Inflammatory macrophage (primary cell): ENCODE measurements around the gene GAS6.
"Not testable (repeated sequence)": the region's sequence is repeated elsewhere in the genome, so short reads cannot be mapped to it uniquely, and the experiment has no call there.

Experiments used
- DNase-seq, 2 donors: peaks; one replicate each; pipeline ENCODE4 v3.0.0-alpha.2; 2020 to 2022

Gene GAS6

GRCh38 chr13:113804703-113805430 lies 59.0 kb downstream of the GAS6 start:
- DNase-seq = no peak

- DNase-seq = no peak
Measured at GRCh38 chr13:113804017-113804702, 59.7 kb downstream of the GAS6 start.

GRCh38 chr13:113803409-113804016 lies 60.4 kb downstream of the GAS6 start:
- DNase-seq = no peak

- DNase-seq = no peak
Measured at GRCh38 chr13:113802761-113803160, 61.1 kb downstream of the GAS6 start.

- no peak for DNase-seq
Measured at GRCh38 chr13:113802090-113802531, 61.8 kb downstream of the GAS6 start.

GRCh38 chr13:113801289-113801961 lies 62.5 kb downstream of the GAS6 start:
- no peak for DNase-seq

GRCh38 chr13:113800576-113800926 lies 63.3 kb downstream of the GAS6 start:
- DNase-seq = no peak

- DNase-seq = no peak
Measured at GRCh38 chr13:113798200-113798811, 65.6 kb downstream of the GAS6 start.

- DNase-seq = no peak
Measured at GRCh38 chr13:113796964-113797676, 66.8 kb downstream of the GAS6 start.

- DNase-seq = no peak
Measured at GRCh38 chr13:113796211-113796963, 67.5 kb downstream of the GAS6 start.

GRCh38 chr13:113795362-113795761 lies 68.5 kb downstream of the GAS6 start:
- DNase-seq = not testable (repeated sequence)

- DNase-seq = no peak
Measured at GRCh38 chr13:113794764-113795173, 69.1 kb downstream of the GAS6 start.

GRCh38 chr13:113794086-113794485 lies 69.8 kb downstream of the GAS6 start:
- no peak for DNase-seq

- DNase-seq = no peak
Measured at GRCh38 chr13:113793718-113794085, 70.2 kb downstream of the GAS6 start.

- no peak for DNase-seq
Measured at GRCh38 chr13:113792886-113793717, 70.8 kb downstream of the GAS6 start.

GRCh38 chr13:113792236-113792770 lies 71.6 kb downstream of the GAS6 start:
- no peak for DNase-seq

- no peak for DNase-seq
Measured at GRCh38 chr13:113791761-113792160, 72.1 kb downstream of the GAS6 start.

- DNase-seq = no peak
Measured at GRCh38 chr13:113791226-113791625, 72.7 kb downstream of the GAS6 start.

- DNase-seq = not testable (repeated sequence)
Measured at GRCh38 chr13:113789931-113790330, 73.9 kb downstream of the GAS6 start.

GRCh38 chr13:113789167-113789566 lies 74.7 kb downstream of the GAS6 start:
- DNase-seq = no peak
